GM19023 (cell line): ENCODE data around the gene TVP23B.
A peak's percentile ranks its signal among the peaks of the same experiment; 100 is the strongest.
"Not testable (repeated sequence)": the region's sequence is repeated elsewhere in the genome, so short reads cannot be mapped to it uniquely, and the experiment has no call there.

ENCODE experiments used
- ATAC-seq: cut with Tn5 transposase; IDR thresholded peaks from one replicate; pipeline ENCODE4 v1.9.1; 2021; ENCODE audit warnings: mild to moderate bottlenecking, moderate library complexity; ENCODE audit not compliant: unreplicated experiment

The TVP23B gene

GRCh38 chr17:18780991-18781718 lies at the start of gene TVP23B:
Gene TVP23B (plus strand): TSS chr17:18781183. CDS start chr17:18781294, 111 bp downstream.
- peak; percentile 99 for ATAC-seq

GRCh38 chr17:18732438-18732837 lies 48.5 kb upstream of the TVP23B start:
- not testable (repeated sequence) for ATAC-seq

- ATAC-seq, result not testable (repeated sequence)
These were observed 47.6 kb upstream of the TVP23B start for GRCh38 chr17:18733350-18733749.

- ATAC-seq, result not testable (repeated sequence)
These were observed 41.2 kb upstream of the TVP23B start for GRCh38 chr17:18739616-18740391.

GRCh38 chr17:18741228-18741627 lies 39.8 kb upstream of the TVP23B start:
- ATAC-seq, result not testable (repeated sequence)

- not testable (repeated sequence) for ATAC-seq
These were observed 37.1 kb upstream of the TVP23B start, which contains the start of gene FBXW10 for GRCh38 chr17:18743699-18744421. Gene FBXW10 (plus strand): TSS chr17:18744054. CDS start chr17:18744245, 191 bp downstream.

- not testable (repeated sequence) for ATAC-seq
These were observed 36.3 kb upstream of the TVP23B start for GRCh38 chr17:18744726-18745125.

GRCh38 chr17:18746551-18746950 lies 34.4 kb upstream of the TVP23B start:
- ATAC-seq, result not testable (repeated sequence)

GRCh38 chr17:18747501-18747900 lies 33.5 kb upstream of the TVP23B start:
- ATAC-seq, result not testable (repeated sequence)

GRCh38 chr17:18750242-18750641 lies 30.7 kb upstream of the TVP23B start:
- ATAC-seq, result not testable (repeated sequence)

- ATAC-seq, result not testable (repeated sequence)
These were observed 27.1 kb upstream of the TVP23B start for GRCh38 chr17:18753829-18754409.

GRCh38 chr17:18755969-18756368 lies 25.0 kb upstream of the TVP23B start:
- ATAC-seq, result not testable (repeated sequence)

GRCh38 chr17:18757368-18758044 lies 23.5 kb upstream of the TVP23B start:
- ATAC-seq, result not testable (repeated sequence)

GRCh38 chr17:18758344-18758743 lies 22.6 kb upstream of the TVP23B start:
- not testable (repeated sequence) for ATAC-seq

- ATAC-seq, result not testable (repeated sequence)
These were observed 20.8 kb upstream of the TVP23B start for GRCh38 chr17:18760221-18760620.

GRCh38 chr17:18770572-18770971 lies 10.4 kb upstream of the TVP23B start:
- not testable (repeated sequence) for ATAC-seq

- ATAC-seq, result not testable (repeated sequence)
These were observed 9.9 kb upstream of the TVP23B start for GRCh38 chr17:18771066-18771465.

- ATAC-seq, result no peak
These were observed 8.5 kb upstream of the TVP23B start for GRCh38 chr17:18772471-18772870.

- ATAC-seq, result not testable (repeated sequence)
These were observed 822 bp downstream of the TVP23B start for GRCh38 chr17:18781805-18782204.

GRCh38 chr17:18785933-18786332 lies 5.0 kb downstream of the TVP23B start:
- not testable (repeated sequence) for ATAC-seq
